GM06990 (cell line): ENCODE data around the gene LRRC14B.

Source experiments
- DNase-seq: peaks from one replicate; pipeline ENCODE4 v3.0.0-alpha.2; 2011; ENCODE audit not compliant: insufficient read length; ENCODE audit errors: extremely low read depth
- H3K27me3 ChIP-seq: replicated peaks from 2 replicates; pipeline ENCODE4 v1.6.0; 2011; ENCODE audit warnings: low read length; ENCODE audit not compliant: control insufficient read depth, insufficient read depth
- H3K36me3 ChIP-seq: 2 replicates; pipeline ENCODE4 v1.5.1; 2011; ENCODE audit warnings: low read length; ENCODE audit not compliant: control insufficient read depth, insufficient read depth
- H3K4me3 ChIP-seq: replicated peaks from 2 replicates; pipeline ENCODE4 v1.5.1; 2011; ENCODE audit warnings: low read depth, mild to moderate bottlenecking, control low read depth, low read length
- TF ChIP-seq, protein P1 (sequence below): IDR thresholded peaks from 2 replicates; pipeline ENCODE4 v1.5.1; 2011; ENCODE audit warnings: low read length, control low read depth, mild to moderate bottlenecking, inconsistent platforms; ENCODE audit not compliant: insufficient read depth, poor library complexity, severe bottlenecking

The LRRC14B gene

DNA sequence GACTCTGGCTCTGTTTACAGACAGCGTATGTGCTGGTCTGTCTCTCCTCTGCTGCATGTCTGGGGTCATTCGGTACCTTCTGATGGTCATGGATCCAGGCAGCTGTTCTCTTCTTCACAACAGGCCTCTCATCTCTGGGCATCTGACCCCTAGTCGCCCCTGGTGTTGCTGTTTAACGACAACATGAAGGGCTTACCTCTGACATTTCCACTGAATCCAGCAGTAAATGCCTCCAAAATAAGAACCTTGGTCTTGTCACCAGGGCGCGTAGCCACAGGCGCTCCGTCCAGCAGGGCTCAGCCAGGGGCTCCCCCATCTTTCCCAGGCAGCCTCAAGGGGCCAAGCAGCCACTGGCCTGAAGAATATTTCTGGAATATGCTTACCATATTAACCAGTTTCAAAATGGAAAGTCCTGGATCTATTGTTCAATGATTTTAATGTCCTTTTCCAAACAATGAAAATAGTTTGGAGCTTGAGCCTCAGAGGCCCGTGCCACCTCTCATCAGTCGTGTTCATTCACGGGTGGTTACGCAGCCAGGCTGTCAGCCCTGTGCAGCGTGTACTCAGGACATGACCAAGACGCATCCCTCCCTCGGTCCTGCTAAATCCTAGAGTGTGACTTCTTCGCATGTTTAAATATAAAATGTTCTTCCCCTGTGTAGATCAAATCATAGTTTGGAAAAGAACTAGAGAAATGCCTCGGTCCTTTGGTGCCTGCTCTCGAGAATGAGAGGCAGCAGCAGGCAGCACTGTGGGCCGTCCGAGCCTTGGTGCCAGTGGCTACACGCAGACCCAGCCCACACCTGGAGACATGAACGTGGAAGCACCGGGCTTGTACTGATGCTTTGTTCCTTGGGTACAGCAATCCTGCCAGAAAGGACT is 30.1 kb upstream of the LRRC14B start:
- TF ChIP-seq, protein P1, sequence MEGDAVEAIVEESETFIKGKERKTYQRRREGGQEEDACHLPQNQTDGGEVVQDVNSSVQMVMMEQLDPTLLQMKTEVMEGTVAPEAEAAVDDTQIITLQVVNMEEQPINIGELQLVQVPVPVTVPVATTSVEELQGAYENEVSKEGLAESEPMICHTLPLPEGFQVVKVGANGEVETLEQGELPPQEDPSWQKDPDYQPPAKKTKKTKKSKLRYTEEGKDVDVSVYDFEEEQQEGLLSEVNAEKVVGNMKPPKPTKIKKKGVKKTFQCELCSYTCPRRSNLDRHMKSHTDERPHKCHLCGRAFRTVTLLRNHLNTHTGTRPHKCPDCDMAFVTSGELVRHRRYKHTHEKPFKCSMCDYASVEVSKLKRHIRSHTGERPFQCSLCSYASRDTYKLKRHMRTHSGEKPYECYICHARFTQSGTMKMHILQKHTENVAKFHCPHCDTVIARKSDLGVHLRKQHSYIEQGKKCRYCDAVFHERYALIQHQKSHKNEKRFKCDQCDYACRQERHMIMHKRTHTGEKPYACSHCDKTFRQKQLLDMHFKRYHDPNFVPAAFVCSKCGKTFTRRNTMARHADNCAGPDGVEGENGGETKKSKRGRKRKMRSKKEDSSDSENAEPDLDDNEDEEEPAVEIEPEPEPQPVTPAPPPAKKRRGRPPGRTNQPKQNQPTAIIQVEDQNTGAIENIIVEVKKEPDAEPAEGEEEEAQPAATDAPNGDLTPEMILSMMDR, result no peak
- Histone ChIP-seq H3K27me3 (no peaks in the 10 kb centered on the region; the same call in 1 of the 2 replicates), H3K4me3 (no peak overlapping the region), H3K36me3 (no peaks in the 10 kb centered on the region)
- DNase-seq, result no peak

DNA sequence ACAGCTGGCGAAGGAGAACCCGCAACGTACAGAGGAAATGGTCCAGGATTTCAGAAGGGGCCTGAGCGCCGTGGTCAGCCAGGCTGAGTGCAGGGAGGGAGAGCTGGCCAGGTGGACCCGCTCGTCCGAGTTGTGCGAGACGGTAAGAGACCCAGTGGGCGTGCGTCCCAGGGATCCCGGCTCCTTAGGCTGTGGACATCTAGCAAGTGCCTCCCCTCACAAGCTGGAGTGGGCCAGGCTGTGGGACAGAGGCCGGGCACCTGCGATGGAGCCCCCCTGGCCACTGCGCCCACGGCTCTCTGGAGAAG is 29.5 kb upstream of the LRRC14B start:
- Histone ChIP-seq H3K4me3 (no peak overlapping the region), H3K27me3 (no peaks in the 10 kb centered on the region; the same call in 1 of the 2 replicates), H3K36me3 (no peaks in the 10 kb centered on the region)
- TF ChIP-seq, protein P1, result no peak
- DNase-seq, result no peak

DNA sequence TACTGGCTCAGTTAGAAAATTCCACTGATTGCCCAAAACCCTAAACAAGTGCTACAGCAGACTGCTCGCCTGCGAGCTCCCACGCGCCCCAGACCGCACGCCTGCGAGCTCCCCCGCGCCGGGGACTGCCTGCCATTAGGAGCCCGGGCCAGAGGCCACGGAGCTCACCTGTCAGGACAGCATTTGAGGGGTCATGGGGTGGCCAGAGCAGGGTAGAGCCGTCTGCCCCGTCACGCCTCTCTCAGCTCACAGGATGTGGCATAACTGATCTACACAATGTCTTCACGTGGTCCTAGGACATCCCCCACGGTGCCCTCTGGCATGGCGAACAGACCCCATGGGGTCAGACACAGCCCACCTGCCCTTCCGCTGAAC is 29.1 kb upstream of the LRRC14B start:
- no peaks in the 10 kb centered on the region for H3K36me3 ChIP-seq
- TF ChIP-seq, protein P1, result no peak
- no peak for DNase-seq

DNA sequence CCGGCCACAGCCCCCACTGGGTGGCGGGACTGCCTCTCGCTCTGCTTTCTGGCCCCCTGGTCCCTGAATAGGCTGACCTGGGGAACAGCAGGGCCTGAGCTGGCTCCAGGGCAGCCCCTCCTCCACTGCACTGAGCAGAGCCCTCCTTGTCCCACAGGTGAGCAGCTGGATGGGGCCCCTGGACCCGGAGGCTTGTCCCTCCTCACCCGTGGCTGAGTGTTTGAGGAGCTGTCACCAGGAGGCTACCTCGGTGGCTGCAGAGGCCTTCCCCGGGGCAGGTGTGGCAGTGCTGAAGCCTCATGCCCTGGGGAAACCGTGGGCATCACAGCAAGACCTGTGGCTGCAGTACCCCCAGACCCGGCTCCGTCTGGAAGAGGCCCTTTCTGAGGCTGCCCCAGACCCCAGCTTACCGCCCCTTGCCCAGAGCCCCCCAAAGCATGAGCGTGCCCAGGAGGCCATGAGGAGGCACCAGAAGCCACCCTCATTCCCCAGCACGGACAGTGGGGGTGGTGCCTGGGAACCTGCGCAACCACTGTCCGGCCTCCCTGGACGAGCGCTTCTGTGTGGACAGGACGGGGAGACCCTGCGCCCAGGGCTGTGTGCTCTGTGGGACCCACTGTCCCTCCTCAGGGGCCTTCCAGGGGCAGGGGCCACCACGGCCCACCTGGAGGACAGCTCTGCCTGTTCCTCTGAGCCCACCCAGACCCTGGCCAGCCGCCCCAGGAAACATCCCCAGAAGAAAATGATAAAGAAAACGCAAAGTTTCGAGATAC is 28.5 kb upstream of the LRRC14B start:
- Histone ChIP-seq H3K27me3 (no peaks in the 10 kb centered on the region; the same call in 1 of the 2 replicates), H3K36me3 (no peaks in the 10 kb centered on the region), H3K4me3 (no peak overlapping the region)
- no peak for DNase-seq
- TF ChIP-seq, protein P1, result no peak

More for the DNA sequence above, 29.1 kb upstream of the LRRC14B start:
- H3K27me3 ChIP-seq, result no peaks in the 10 kb centered on the region; the same call in 1 of the 2 replicates
- H3K4me3 ChIP-seq, result no peak overlapping the region

DNA sequence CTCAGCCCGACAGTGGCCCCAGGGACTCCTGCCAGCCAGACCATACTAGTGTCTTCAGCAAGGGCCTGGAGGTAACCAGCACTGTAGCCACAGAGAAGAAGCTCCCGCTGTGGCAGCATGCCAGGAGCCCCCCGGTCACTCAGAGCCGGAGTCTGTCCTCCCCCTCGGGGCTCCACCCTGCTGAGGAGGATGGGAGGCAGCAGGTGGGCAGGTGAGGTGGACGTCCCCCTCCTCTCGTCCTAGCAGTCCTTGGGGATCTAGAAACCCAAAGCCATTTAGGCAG is 28.0 kb upstream of the LRRC14B start:
- DNase-seq, result no peak
- TF ChIP-seq, protein P1, result no peak
- no peaks in the 10 kb centered on the region for H3K36me3 ChIP-seq

More for the DNA sequence above, 28.0 kb upstream of the LRRC14B start:
- Histone ChIP-seq H3K27me3 (no peaks in the 10 kb centered on the region; the same call in 1 of the 2 replicates), H3K4me3 (no peak overlapping the region)
